ENCODE measurements around the gene IFRD2. TPM values are rescaled to one million over a fixed set of nuclear protein-coding genes. Genes with fewer than 3 reads are reported as not detected.

Gene IFRD2
- total and polyA plus RNA-seq, 9 of the 15 experiments (the other 6 are each of a cell fraction or from before 2014, with no cell fraction given) = 30.5 to 115 (median 52.8) TPM

- TF ChIP-seq ZFP30 (CRISPR knock-in tag; IDR thresholded peaks at IDR 0.05; ENCODE audit: borderline replicate concordance) = no peak
- TF ChIP-seq POLR2H (tag; IDR thresholded peaks at IDR 0.05; ENCODE audit: low read depth) = no peak
- TF ChIP-seq NCOR1 (IDR thresholded peaks at IDR 0.05) = no peak
- peak; percentile 23; the same call in 1 of the 2 replicates for TF ChIP-seq RBFOX2 (IDR thresholded peaks at IDR 0.05; ENCODE audit: low read depth, low read length)
- TF ChIP-seq ZNF239 (CRISPR knock-in tag; IDR thresholded peaks at IDR 0.05) = no peak
- TF ChIP-seq, protein P1, sequence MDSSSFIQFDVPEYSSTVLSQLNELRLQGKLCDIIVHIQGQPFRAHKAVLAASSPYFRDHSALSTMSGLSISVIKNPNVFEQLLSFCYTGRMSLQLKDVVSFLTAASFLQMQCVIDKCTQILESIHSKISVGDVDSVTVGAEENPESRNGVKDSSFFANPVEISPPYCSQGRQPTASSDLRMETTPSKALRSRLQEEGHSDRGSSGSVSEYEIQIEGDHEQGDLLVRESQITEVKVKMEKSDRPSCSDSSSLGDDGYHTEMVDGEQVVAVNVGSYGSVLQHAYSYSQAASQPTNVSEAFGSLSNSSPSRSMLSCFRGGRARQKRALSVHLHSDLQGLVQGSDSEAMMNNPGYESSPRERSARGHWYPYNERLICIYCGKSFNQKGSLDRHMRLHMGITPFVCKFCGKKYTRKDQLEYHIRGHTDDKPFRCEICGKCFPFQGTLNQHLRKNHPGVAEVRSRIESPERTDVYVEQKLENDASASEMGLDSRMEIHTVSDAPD (CRISPR knock-in tag; IDR thresholded peaks at IDR 0.05) = no peak
- TF ChIP-seq NFXL1 (CRISPR knock-in tag; IDR thresholded peaks at IDR 0.05) = no peak
- TF ChIP-seq PHTF2 (CRISPR knock-in tag; IDR thresholded peaks at IDR 0.05) = no peak
- no peak for TF ChIP-seq BMI1 (IDR thresholded peaks at IDR 0.05; ENCODE audit: low read length)
Measured at GRCh38 chr3:50318163-50318562, 25.9 kb upstream of the IFRD2 start (continued).

- in situ Hi-C loops (cut with MboI) = no loop called here
- Histone ChIP-seq H3K4me3 (no peak overlapping the region), H3K9ac (ENCODE audit: insufficient read depth in 1 of 2, low read depth in 2 of 2, low read length in 2 of 2) (peak overlapping the region in 1 of 2 experiments; percentile 86; a peak in 2 of 4 replicates), H4K20me1 (replicated peaks; ENCODE audit: control insufficient read depth, insufficient read depth, low read length) (no peaks in the 10 kb centered on the region), H3K4me1 (replicated peaks in 1 of 2; ENCODE audit: control insufficient read depth in 2 of 2, insufficient read depth in 2 of 2, low read length in 2 of 2) (peaks cover 27 to 59% of the 10 kb centered on the region in 2 experiments), H3K9me1 (ENCODE audit: control insufficient read depth, insufficient read depth, low read length) (no peaks in the 10 kb centered on the region), H3K27me3 (ENCODE audit: control insufficient read depth in 2 of 2, insufficient read depth in 2 of 2, low read length in 2 of 2) (no peaks in the 10 kb centered on the region), H2AFZ (ENCODE audit: low read depth, low read length) (no peak overlapping the region), H3K4me2 (ENCODE audit: insufficient read depth, low read length) (peak overlapping the region; percentile 65), H3K36me3 (ENCODE audit: control insufficient read depth, insufficient read depth, low read length) (peaks cover 20% of the 10 kb centered on the region; the same call in 2 of the 3 replicates), H3K79me2 (ENCODE audit: control insufficient read depth, insufficient read depth, low read length) (peaks cover 22% of the 10 kb centered on the region), H3K27ac (ENCODE audit: extremely low read depth, low read depth, low read length) (peak overlapping the region; percentile 47; the same call in 2 of the 3 replicates), H3K9me3 (replicated peaks; ENCODE audit: control insufficient read depth, insufficient read depth, low read depth, low read length) (no peaks in the 10 kb centered on the region)
- CTCF ChIA-PET (ENCODE audit: low intra/inter-chr PET ratio) = no interaction called here
- POLR2A ChIA-PET = interaction anchor here (0.7 to 1.1 kb wide), 5 partner anchors 11 to 543 kb away, joined by 3 to 5 read pairs (median 3); partner anchors contain the start of genes HYAL3, NAA80 and TUSC2
- intact Hi-C loops (cut with micrococcal nuclease) = no loop called here
- WGBS (ENCODE audit: insufficient coverage, low coverage, missing lambda C conversion rate) = 30% methylated on average over 4 of the region's 6 CpGs
- FAIRE-seq (no peak), DNase-seq (ENCODE audit: extremely low read depth in 1 of 4, low spot score in 3 of 4) (no peak), ATAC-seq (no peak)
- BruUV-seq (replicated peaks) = no TSS peak
- TF ChIP-seq ZKSCAN3 (CRISPR knock-in tag; IDR thresholded peaks at IDR 0.05) (no peak), SAFB2 (IDR thresholded peaks at IDR 0.05; ENCODE audit: borderline replicate concordance, low read depth, low read length, severe bottlenecking) (no peak), RBM14 (IDR thresholded peaks at IDR 0.05; ENCODE audit: borderline replicate concordance, insufficient read depth, low read depth, low read length) (no peak), NFIC (IDR thresholded peaks at IDR 0.05) (peak; percentile 62), TBP (optimal IDR thresholded peaks at IDR 0.05; ENCODE audit: low read depth, low read length) (peak; percentile 5)
Measured at GRCh38 chr3:50317300-50317699, 25.1 kb upstream of the IFRD2 start.
